ENCODE data around the gene CTBP2. TPM values are rescaled to one million over a fixed set of nuclear protein-coding genes. Genes with fewer than 3 reads are reported as not detected.

Gene CTBP2
- total and polyA plus RNA-seq, 2 of the 13 experiments (the other 11 are each of a cell fraction or from before 2014, with no cell fraction given), result 0.08 TPM; not detected in 1

GRCh38 chr10:125052146-125052545 lies 108.2 kb downstream of the CTBP2 start:
- Histone ChIP-seq H3K79me2 (ENCODE audit: insufficient read depth, low read length) (no peaks in the 10 kb centered on the region), H2AFZ (ENCODE audit: low read length) (no peak overlapping the region), H3K4me2 (ENCODE audit: low read depth, low read length) (no peak overlapping the region), H3K27ac (ENCODE audit: extremely low read length, insufficient read depth, low read length) (no peak overlapping the region), H3K27me3 (ENCODE audit: control insufficient read depth in 1 of 2, insufficient read depth in 2 of 2, low read length in 2 of 2) (peaks cover 8 to 73% of the 10 kb centered on the region in 2 experiments), H3K4me3 (replicated peaks in 1 of 3; ENCODE audit: insufficient read depth in 1 of 3, low read depth in 2 of 3, low read length in 3 of 3) (no peak overlapping the region), H4K20me1 (ENCODE audit: insufficient read depth, low read length) (no peaks in the 10 kb centered on the region), H3K9me3 (ENCODE audit: low read length) (no peaks in the 10 kb centered on the region), H3K4me1 (ENCODE audit: insufficient read depth, low read length) (no peaks in the 10 kb centered on the region), H3K36me3 (replicated peaks in 1 of 2; ENCODE audit: control insufficient read depth in 1 of 2, insufficient read depth in 2 of 2, low read length in 2 of 2) (no peaks in the 10 kb centered on the region), H3K9ac (ENCODE audit: insufficient read depth, low read depth, low read length) (no peak overlapping the region)
- ATAC-seq (no peak), DNase-seq (ENCODE audit: low spot score) (no peak), FAIRE-seq (no peak)
- TF ChIP-seq CREB3 (CRISPR knock-in tag; IDR thresholded peaks at IDR 0.05) (no peak), HMGA1 (CRISPR knock-in tag; conservative IDR thresholded peaks at IDR 0.05) (no peak), LBX2 (CRISPR knock-in tag; IDR thresholded peaks at IDR 0.05; ENCODE audit: borderline replicate concordance) (no peak), ZXDC (CRISPR knock-in tag; IDR thresholded peaks at IDR 0.05) (no peak), KAT2B (IDR thresholded peaks at IDR 0.05; ENCODE audit: borderline replicate concordance, low read depth, low read length) (no peak), ZNF101 (CRISPR knock-in tag; IDR thresholded peaks at IDR 0.05; ENCODE audit: borderline replicate concordance, low read depth) (no peak), CHD4 (IDR thresholded peaks at IDR 0.05; ENCODE audit: borderline replicate concordance, low read length) (no peak), ZNF660 (CRISPR knock-in tag; IDR thresholded peaks at IDR 0.05; ENCODE audit: borderline replicate concordance, low read depth) (no peak), MZF1 (CRISPR knock-in tag; IDR thresholded peaks at IDR 0.05; ENCODE audit: borderline replicate concordance) (no peak), ZNF543 (CRISPR knock-in tag; IDR thresholded peaks at IDR 0.05) (no peak), REXO4 (CRISPR knock-in tag; IDR thresholded peaks at IDR 0.05; ENCODE audit: borderline replicate concordance) (no peak), TFDP2 (CRISPR knock-in tag; IDR thresholded peaks at IDR 0.05) (no peak), FOXC1 (CRISPR knock-in tag; IDR thresholded peaks at IDR 0.05; ENCODE audit: borderline replicate concordance) (no peak), ZNF720 (CRISPR knock-in tag; IDR thresholded peaks at IDR 0.05) (no peak), ZNF33B (CRISPR knock-in tag; IDR thresholded peaks at IDR 0.05) (no peak), ZNF547 (CRISPR knock-in tag; IDR thresholded peaks at IDR 0.05) (no peak), ZNF75D (CRISPR knock-in tag; IDR thresholded peaks at IDR 0.05; ENCODE audit: borderline replicate concordance) (no peak)
- CTCF ChIA-PET (ENCODE audit: low intra/inter-chr PET ratio, low total read pairs), result no interaction called here
- in situ Hi-C loops (cut with HindIII; ENCODE audit: extremely low pct_ligation_motif_present, low pct_unique_long_range_greater_than_20kb), result no loop called here
- BruUV-seq (replicated peaks), result no TSS peak
- intact Hi-C loops (cut with micrococcal nuclease; ENCODE audit: unreplicated experiment), result no loop called here
- 0% methylated on average over 4 of the region's 8 CpGs for WGBS (ENCODE audit: low lambda C conversion rate)
- POLR2A ChIA-PET, result no interaction called here

All from HepG2 (cell line).